Osteocyte (in vitro differentiated cells): ENCODE results near the gene LGI4. TPM values are rescaled to one million over a fixed set of nuclear protein-coding genes. Genes with fewer than 3 reads are reported as not detected.

Source experiments
- DNase-seq: peaks from one replicate; pipeline ENCODE4 v3.0.0; 2021; ENCODE audit warnings: mixed read lengths; ENCODE audit not compliant: unreplicated experiment; ENCODE audit errors: extremely low spot score
- H3K27ac Mint-ChIP-seq: one replicate; pipeline ENCODE4 v1.8.0; 2021; ENCODE audit warnings: mild to moderate bottlenecking, mixed read lengths; ENCODE audit not compliant: unreplicated experiment
- H3K27me3 Mint-ChIP-seq: one replicate; pipeline ENCODE4 v1.8.0; 2021; ENCODE audit warnings: mixed read lengths; ENCODE audit not compliant: unreplicated experiment
- H3K36me3 Mint-ChIP-seq: one replicate; pipeline ENCODE4 v1.8.0; 2021; ENCODE audit warnings: mixed read lengths; ENCODE audit not compliant: unreplicated experiment
- H3K4me1 Mint-ChIP-seq: one replicate; pipeline ENCODE4 v1.8.0; 2021; ENCODE audit warnings: mixed read lengths; ENCODE audit not compliant: unreplicated experiment
- H3K4me3 Mint-ChIP-seq: one replicate; pipeline ENCODE4 v1.8.0; 2021; ENCODE audit warnings: mild to moderate bottlenecking, moderate library complexity, mixed read lengths; ENCODE audit not compliant: unreplicated experiment
- H3K9me3 Mint-ChIP-seq: one replicate; pipeline ENCODE4 v1.8.0; 2021; ENCODE audit warnings: mixed read lengths; ENCODE audit not compliant: unreplicated experiment
- total RNA-seq: library from RNA; stranded (reverse); gene quantifications from 2 replicates; pipeline ENCODE4 v1.2.1, GENCODE V29; 2021
- TF ChIP-seq, protein P1 (sequence below): fragments of 200-600 bp; sonication (generic); IDR thresholded peaks from 2 replicates; pipeline ENCODE4 v1.5.0; 2021; ENCODE audit warnings: antibody characterized with exemption, mild to moderate bottlenecking, moderate library complexity

LGI4 gene
- total RNA-seq, 1 donor from 2014 or later, result 0.32 TPM

DNA sequence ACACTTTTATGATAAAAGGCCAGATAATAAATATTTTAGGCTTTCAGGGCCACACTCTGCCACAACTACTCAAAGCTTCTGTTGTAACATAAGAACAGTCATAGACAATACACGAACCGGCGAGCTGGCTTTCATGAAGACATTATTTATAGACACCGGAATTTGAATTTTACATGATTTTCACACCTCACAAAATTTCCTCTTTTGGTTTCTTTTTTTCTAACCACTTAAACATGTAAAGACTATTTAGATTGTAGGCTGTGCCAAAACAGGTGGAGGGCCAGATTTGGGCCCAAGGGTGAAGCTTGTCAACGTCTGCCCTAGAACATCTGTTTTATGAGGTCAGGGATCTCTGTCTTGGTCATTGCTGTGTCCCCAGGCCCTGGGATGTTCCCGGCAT lies 48.9 kb downstream of the LGI4 start:
- Mint-ChIP-seq H3K36me3 (no peaks in the 10 kb centered on the region), H3K27ac (no peak overlapping the region), H3K9me3 (no peaks in the 10 kb centered on the region), H3K27me3 (no peaks in the 10 kb centered on the region), H3K4me3 (no peak overlapping the region), H3K4me1 (peaks cover 4% of the 10 kb centered on the region)
- TF ChIP-seq, protein P1, sequence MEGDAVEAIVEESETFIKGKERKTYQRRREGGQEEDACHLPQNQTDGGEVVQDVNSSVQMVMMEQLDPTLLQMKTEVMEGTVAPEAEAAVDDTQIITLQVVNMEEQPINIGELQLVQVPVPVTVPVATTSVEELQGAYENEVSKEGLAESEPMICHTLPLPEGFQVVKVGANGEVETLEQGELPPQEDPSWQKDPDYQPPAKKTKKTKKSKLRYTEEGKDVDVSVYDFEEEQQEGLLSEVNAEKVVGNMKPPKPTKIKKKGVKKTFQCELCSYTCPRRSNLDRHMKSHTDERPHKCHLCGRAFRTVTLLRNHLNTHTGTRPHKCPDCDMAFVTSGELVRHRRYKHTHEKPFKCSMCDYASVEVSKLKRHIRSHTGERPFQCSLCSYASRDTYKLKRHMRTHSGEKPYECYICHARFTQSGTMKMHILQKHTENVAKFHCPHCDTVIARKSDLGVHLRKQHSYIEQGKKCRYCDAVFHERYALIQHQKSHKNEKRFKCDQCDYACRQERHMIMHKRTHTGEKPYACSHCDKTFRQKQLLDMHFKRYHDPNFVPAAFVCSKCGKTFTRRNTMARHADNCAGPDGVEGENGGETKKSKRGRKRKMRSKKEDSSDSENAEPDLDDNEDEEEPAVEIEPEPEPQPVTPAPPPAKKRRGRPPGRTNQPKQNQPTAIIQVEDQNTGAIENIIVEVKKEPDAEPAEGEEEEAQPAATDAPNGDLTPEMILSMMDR, result no peak
- DNase-seq, result no peak

DNA sequence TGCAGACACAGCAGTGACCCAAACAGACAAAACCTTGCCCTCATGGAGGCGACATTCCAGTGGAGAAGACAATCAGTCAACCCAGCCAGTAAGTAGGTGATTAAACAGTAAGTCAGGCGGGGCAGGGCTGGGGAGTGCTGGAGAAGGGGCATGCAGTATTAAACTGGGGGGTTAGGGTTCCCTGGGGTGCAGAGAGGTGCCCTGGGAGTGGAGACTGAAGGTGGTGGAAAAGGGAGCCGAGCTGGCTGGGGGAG lies 50.4 kb downstream of the LGI4 start:
- no peak for DNase-seq
- no peak overlapping the region for H3K27ac Mint-ChIP-seq
- H3K27me3 Mint-ChIP-seq, result peaks cover under 1% of the 10 kb centered on the region
- no peak overlapping the region for H3K4me3 Mint-ChIP-seq
- H3K9me3 Mint-ChIP-seq, result no peaks in the 10 kb centered on the region
- H3K36me3 Mint-ChIP-seq, result no peaks in the 10 kb centered on the region
- peaks cover 2% of the 10 kb centered on the region for H3K4me1 Mint-ChIP-seq
- TF ChIP-seq, protein P1, result no peak

DNA sequence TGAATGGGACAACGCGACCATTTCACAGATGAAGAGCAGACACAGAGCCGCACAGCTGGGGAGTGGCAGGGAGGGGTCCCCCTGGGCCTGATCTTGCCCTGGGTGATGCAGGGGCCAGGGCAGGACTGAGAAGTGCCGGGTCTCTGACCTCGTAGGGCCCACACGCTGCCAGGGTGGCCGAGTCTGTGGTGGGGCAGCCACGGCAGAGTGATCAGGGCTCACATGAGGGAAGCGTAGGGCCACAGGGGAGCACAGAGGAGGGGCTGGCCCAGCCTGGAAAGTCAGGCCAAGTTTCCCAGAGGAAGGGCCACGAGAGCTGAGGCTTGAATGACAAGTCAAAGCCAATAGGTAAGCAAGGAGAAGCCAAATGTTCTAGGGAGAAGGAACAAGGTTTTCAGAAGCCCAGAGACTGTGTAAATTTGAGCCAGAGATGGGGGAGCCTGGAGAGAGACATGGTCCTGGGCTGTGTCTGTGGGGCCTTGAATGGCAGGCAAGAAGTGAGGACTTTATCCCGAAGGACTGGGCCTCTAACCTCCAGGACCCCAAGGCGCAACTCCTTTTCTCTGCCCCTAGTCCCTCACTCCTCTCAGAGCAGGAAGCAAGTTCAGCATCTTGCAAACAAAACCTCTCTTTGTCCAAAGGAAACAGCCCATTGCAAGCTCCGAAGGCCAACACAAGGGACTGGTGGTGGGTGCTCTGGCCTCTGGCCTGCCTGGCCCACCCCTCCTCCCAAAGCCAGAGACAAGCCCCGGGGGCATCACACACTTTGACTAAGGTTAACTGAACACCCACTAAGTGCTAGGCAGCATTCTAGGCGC lies 51.0 kb downstream of the LGI4 start:
- no peaks in the 10 kb centered on the region for H3K36me3 Mint-ChIP-seq
- H3K27me3 Mint-ChIP-seq, result peaks cover 6% of the 10 kb centered on the region
- TF ChIP-seq, protein P1, result no peak
- no peak for DNase-seq
- H3K4me1 Mint-ChIP-seq, result peaks cover 2% of the 10 kb centered on the region
- no peaks in the 10 kb centered on the region for H3K9me3 Mint-ChIP-seq
- H3K27ac Mint-ChIP-seq, result no peak overlapping the region
- H3K4me3 Mint-ChIP-seq, result no peak overlapping the region

DNA sequence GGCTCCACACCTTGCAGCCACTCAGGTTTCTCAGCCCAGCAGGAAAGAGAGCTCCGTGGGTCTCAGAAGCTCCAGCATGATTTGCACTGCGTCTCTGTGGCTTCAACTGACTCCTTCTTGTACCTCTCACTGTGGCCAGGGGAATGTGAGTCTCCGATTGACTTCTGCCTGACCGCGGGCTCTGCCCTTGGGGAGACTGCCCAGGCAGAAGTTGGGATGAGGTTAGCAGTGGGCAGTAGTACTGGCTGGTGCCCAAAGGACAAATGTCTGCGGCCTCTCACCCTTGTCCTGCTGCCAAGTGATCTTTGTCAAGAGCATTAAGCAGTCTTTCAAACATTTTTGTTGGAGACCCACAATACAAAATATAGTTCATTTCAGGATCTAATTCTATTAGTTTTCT lies 53.7 kb downstream of the LGI4 start:
- TF ChIP-seq, protein P1, result no peak
- H3K4me1 Mint-ChIP-seq, result no peaks in the 10 kb centered on the region

DNA sequence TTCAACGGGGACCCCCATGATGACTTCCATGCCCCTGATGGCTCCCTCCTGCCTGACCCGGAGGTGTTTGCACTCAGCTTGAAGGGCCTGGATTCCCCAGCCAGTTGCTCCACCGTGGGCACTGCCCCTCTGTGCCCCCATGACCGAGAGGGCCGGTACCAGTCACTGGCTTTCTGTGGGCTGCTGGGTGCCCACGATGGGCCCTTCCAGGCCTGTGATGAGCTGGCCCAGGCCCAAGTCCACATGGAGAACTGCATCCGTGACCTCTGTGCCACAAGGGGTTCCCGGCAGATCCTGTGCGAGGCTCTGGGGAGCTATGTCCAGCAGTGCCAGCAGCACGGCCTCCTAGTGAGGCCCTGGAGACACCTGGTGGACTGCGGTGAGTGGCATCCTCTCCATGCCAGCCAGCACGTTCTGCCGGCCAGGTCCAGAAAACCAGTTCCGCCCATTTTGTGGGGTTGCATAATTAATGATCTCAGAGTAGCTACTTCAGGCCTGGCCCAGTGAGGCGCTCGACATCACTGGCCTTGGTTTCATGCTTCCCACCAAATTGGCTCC lies 54.2 kb downstream of the LGI4 start:
- no peaks in the 10 kb centered on the region for H3K4me1 Mint-ChIP-seq
- H3K4me3 Mint-ChIP-seq, result no peak overlapping the region
- no peaks in the 10 kb centered on the region for H3K9me3 Mint-ChIP-seq
- no peaks in the 10 kb centered on the region for H3K36me3 Mint-ChIP-seq
- H3K27ac Mint-ChIP-seq, result no peak overlapping the region
- no peak for DNase-seq
- TF ChIP-seq, protein P1, result no peak
- peaks cover 9% of the 10 kb centered on the region for H3K27me3 Mint-ChIP-seq

More for the DNA sequence above, 53.7 kb downstream of the LGI4 start:
- Mint-ChIP-seq H3K36me3 (no peaks in the 10 kb centered on the region), H3K4me3 (no peak overlapping the region), H3K27me3 (peaks cover 9% of the 10 kb centered on the region), H3K9me3 (no peaks in the 10 kb centered on the region), H3K27ac (no peak overlapping the region)
- DNase-seq, result no peak
